ENCODE measurements around the gene THRB.

Gene THRB

GRCh38 chr3:24195504-24196230 is 299.0 kb downstream of the THRB start:
- DNase-seq (ENCODE audit: low read depth): no peak
- no peak overlapping the region for H3K4me3 ChIP-seq (replicated peaks; ENCODE audit: low read depth, low read length)
- TF ChIP-seq, protein P1, sequence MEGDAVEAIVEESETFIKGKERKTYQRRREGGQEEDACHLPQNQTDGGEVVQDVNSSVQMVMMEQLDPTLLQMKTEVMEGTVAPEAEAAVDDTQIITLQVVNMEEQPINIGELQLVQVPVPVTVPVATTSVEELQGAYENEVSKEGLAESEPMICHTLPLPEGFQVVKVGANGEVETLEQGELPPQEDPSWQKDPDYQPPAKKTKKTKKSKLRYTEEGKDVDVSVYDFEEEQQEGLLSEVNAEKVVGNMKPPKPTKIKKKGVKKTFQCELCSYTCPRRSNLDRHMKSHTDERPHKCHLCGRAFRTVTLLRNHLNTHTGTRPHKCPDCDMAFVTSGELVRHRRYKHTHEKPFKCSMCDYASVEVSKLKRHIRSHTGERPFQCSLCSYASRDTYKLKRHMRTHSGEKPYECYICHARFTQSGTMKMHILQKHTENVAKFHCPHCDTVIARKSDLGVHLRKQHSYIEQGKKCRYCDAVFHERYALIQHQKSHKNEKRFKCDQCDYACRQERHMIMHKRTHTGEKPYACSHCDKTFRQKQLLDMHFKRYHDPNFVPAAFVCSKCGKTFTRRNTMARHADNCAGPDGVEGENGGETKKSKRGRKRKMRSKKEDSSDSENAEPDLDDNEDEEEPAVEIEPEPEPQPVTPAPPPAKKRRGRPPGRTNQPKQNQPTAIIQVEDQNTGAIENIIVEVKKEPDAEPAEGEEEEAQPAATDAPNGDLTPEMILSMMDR (IDR thresholded peaks at IDR 0.05; ENCODE audit: low read length, missing control alignments): no peak

DNA sequence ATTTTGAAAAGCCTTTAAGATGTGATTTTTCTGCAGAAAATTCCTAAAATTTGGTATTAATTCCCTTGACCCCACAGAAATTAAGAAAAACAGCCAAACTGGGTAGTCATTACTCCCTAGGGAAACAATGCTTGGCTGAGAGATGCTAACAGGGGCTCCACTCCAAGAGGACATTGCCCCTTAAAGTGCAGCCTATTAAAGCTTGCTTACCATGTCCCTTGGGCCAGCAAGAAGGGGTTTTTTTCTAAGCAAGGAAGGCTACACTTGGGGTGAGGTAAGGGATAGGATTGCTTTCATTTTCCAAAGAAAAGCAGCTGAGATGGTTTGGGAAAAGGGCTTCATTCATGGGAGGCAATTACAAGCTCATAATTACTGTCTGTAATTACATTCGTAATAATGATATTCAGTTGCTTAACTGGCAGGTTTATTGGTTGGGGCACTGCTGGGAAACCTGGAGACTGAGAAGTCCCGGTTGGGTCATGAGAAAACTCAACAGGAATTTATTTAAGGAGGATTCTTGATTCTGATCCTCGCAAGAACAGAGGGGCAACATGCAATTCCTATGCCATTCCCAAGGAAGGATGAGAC is 302.1 kb downstream of the THRB start:
- TF ChIP-seq, protein P1 (IDR thresholded peaks at IDR 0.05; ENCODE audit: low read length, missing control alignments): no peak
- no peak overlapping the region for H3K4me3 ChIP-seq (replicated peaks; ENCODE audit: low read depth, low read length)
- DNase-seq (ENCODE audit: low read depth): no peak

DNA sequence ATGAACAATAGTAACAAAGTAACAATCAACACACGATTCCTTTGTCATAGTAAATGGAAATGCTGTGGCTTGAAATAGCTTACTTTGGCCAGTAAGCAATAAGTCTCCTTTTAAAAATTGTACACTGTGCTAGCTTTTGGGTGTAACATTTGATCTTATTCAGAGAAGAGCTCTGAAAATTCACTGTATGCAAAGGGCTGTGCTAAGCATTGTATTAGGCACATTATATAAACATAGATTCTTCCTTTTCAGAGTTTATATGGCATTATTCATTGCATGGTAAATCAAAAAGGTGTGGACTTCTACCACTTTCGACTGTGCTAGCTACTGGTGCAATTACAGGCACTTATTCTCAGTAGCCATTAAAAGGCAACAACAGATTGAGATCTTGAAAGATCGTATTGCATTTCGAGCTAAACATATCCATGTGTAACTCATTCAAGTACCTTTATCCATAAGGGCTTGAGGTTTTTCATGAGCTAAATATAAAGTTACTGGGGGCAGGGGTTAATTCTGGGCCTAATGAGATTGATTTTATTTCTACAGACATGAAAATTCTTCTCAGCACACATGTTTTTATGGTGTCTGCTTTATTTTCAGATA is 302.7 kb downstream of the THRB start:
- H3K4me3 ChIP-seq (replicated peaks; ENCODE audit: low read depth, low read length): no peak overlapping the region
- TF ChIP-seq, protein P1 (IDR thresholded peaks at IDR 0.05; ENCODE audit: low read length, missing control alignments): no peak

DNA sequence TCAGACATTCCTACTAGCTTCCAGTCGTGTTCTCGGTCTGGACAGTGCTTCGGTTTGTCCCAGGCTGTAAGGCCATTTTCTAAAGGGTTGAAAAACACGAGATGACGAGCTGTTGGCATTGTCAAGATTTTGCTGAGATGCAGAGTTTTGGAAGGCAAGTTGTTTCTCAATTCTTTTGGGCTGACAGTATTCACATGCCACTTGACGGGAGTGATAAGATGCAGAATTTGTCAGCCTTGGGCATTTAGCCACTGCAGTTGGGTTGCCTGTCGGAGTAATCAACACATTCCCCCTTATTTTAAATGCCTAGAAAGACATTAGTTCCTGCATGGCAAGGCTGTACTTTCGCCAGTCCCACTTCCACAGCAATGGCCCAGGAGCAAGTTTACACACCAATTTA is 304.4 kb downstream of the THRB start:
- DNase-seq (ENCODE audit: low read depth): no peak
- TF ChIP-seq, protein P1 (IDR thresholded peaks at IDR 0.05; ENCODE audit: low read length, missing control alignments): no peak
- no peak overlapping the region for H3K4me3 ChIP-seq (replicated peaks; ENCODE audit: low read depth, low read length)

More for the DNA sequence above, 302.7 kb downstream of the THRB start:
- no peak for DNase-seq (ENCODE audit: low read depth)

- no peak overlapping the region for H3K4me3 ChIP-seq (replicated peaks; ENCODE audit: low read depth, low read length)
- TF ChIP-seq, protein P1 (IDR thresholded peaks at IDR 0.05; ENCODE audit: low read length, missing control alignments): peak; percentile 76
- DNase-seq (ENCODE audit: low read depth): peak; percentile 84
Measured at GRCh38 chr3:24185738-24186384, 308.8 kb downstream of the THRB start.

DNA sequence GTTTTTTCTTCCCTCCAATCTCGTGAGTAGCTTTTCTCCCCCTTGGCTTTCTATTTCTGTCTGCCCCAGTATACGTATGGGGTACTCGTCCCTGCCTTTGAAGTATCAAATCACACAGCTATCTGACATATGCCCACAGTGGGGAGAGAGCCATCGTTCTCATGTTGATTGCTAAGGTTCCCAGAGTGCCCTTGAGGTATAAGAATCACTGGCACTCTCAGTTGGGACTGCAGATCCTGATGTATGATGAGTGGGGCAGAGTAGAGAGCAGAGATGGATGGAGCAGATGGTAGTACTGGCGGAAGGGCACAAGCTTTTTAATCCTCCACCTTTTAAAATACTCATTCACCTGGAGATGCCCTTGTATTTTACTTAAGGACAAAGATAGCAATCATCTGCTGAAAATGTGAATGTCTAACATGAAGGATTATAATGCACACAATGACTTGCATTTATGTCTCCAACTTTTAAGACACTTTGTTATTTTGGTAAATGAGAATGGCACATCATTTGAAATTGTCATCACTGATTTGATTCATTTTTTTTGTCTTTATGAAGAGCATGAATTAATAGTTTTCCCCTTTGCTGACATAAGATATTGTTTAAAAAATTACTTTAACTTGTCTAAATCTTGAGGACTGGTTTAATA is 310.0 kb downstream of the THRB start:
- TF ChIP-seq, protein P1 (IDR thresholded peaks at IDR 0.05; ENCODE audit: low read length, missing control alignments): no peak
- DNase-seq (ENCODE audit: low read depth): no peak
- no peak overlapping the region for H3K4me3 ChIP-seq (replicated peaks; ENCODE audit: low read depth, low read length)

All from fibroblast of pulmonary artery (primary cell).